ENCODE data around the gene FZD10.

GRCh38 chr12:130119241-130119861, 42.9 kb upstream of the FZD10 start:
- TF ChIP-seq CTCF (IDR thresholded peaks at IDR 0.05): no peak
- no peak for TF ChIP-seq POLR2A (IDR thresholded peaks at IDR 0.05)

All from tibial nerve (tissue), 3 donors.